Mammary epithelial cell (primary cell): ENCODE results near the gene PRM1.

Experiments
- EZH2 ChIP-seq: IDR thresholded peaks from 2 replicates; pipeline ENCODE4 v1.6.1; 2012; ENCODE audit warnings: low read length, inconsistent platforms, borderline replicate concordance
- TF ChIP-seq, protein P1 (sequence below), 2 donors: IDR thresholded peaks in 1 of 2; conservative IDR thresholded peaks in 1 of 2; 2 replicates each; pipeline ENCODE4 v1.5.1; 2011 to 2012; ENCODE audit warnings: inconsistent platforms in 2 of 2, low read length in 2 of 2, mild to moderate bottlenecking in 2 of 2, control low read depth in 1 of 2, low read depth in 1 of 2; ENCODE audit not compliant: insufficient read depth in 1 of 2; ENCODE audit errors: extremely low read depth in 1 of 2

DNA sequence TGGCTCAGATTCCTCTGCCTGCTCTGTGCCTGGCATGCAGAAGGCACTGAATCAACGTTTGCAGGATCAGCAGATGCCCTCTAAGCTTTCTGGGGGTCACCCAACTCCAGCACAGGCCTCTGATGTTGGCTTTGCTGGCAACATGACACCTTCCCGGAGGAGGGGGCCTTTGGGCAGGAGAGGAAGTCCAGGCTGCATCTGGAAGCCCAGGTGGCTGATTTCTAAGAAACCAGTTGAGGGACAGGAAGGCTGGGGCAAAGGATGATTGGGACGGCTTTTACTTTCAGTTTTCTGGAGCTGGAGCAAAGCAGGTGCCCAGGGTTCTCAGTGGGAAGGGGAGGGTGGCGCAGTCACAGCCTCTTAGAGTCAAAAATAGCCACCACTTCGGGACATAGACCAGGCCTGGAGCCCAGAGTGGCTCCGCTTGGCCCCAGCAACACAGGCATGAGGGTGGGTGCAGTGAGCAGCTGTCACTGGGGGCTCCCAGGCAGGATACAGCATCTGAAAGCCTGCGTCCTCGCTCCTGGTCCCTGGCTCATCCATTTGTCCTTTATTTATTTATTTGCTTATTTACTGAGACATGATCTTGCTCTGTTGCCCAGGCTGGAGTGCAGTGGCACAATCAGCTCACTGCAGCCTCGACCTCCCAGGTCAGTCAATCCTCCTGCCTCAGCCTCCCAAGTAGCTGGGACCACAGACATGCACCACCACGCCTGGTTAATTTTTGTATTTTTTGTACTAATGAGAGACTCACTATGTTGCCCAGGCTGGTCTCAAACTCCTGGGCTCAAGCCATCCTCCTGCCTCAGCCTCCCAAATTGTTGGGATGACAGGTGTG, 40.3 kb downstream of the PRM1 start:
- TF ChIP-seq, protein P1, sequence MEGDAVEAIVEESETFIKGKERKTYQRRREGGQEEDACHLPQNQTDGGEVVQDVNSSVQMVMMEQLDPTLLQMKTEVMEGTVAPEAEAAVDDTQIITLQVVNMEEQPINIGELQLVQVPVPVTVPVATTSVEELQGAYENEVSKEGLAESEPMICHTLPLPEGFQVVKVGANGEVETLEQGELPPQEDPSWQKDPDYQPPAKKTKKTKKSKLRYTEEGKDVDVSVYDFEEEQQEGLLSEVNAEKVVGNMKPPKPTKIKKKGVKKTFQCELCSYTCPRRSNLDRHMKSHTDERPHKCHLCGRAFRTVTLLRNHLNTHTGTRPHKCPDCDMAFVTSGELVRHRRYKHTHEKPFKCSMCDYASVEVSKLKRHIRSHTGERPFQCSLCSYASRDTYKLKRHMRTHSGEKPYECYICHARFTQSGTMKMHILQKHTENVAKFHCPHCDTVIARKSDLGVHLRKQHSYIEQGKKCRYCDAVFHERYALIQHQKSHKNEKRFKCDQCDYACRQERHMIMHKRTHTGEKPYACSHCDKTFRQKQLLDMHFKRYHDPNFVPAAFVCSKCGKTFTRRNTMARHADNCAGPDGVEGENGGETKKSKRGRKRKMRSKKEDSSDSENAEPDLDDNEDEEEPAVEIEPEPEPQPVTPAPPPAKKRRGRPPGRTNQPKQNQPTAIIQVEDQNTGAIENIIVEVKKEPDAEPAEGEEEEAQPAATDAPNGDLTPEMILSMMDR (conservative IDR thresholded peaks at IDR 0.05 in 1 of 2, IDR thresholded peaks at IDR 0.05 in 1 of 2; ENCODE audit: extremely low read depth in 1 of 2, insufficient read depth in 1 of 2, low read depth in 1 of 2, low read length in 2 of 2) = no peak
- no peak for TF ChIP-seq EZH2
